ENCODE results near the gene CA12. TPM values are rescaled to one million over a fixed set of nuclear protein-coding genes. Genes with fewer than 3 reads are reported as not detected.

The CA12 gene
- total RNA-seq, 1 experiment from 2014 or later: 0.97 TPM

DNA sequence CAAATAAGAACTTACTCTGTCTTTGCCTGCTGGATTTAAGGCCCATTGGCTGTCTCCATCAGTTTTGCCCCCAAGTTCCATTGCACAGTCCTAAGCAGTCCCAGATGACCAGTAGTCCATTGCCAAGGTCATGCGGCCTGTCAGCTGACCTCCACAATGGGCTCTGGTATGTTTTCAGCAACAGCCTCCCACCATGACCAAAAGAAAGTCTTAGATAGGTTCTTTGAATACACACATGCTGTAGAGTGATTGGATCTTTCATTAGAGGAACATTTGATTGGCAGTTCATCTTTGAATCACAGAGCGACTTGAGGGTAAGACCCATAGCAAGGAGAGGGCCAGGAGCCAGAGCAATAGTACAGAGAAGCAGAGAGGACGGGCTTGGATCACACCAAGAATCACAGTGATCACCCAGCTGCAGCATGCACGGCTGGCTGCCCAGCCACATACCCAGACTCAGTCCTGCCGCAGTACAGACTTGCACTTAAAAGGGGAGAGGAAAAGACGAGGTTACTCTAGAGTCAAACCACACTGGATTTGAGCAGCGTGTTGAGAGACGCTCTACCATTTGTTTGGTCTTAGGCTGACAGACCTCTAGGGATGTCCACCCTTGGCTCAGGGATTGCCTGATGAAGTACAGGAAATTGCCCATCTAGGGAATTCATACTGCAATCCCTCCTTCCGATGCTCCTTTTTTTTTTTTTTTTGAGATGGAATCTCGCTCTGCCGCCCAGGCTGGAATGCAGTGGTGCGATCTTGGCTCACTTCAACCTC is 53.8 kb downstream of the CA12 start:
- intact Hi-C loops (cut with micrococcal nuclease; ENCODE audit: unreplicated experiment): no loop called here
- TF ChIP-seq, protein P1, sequence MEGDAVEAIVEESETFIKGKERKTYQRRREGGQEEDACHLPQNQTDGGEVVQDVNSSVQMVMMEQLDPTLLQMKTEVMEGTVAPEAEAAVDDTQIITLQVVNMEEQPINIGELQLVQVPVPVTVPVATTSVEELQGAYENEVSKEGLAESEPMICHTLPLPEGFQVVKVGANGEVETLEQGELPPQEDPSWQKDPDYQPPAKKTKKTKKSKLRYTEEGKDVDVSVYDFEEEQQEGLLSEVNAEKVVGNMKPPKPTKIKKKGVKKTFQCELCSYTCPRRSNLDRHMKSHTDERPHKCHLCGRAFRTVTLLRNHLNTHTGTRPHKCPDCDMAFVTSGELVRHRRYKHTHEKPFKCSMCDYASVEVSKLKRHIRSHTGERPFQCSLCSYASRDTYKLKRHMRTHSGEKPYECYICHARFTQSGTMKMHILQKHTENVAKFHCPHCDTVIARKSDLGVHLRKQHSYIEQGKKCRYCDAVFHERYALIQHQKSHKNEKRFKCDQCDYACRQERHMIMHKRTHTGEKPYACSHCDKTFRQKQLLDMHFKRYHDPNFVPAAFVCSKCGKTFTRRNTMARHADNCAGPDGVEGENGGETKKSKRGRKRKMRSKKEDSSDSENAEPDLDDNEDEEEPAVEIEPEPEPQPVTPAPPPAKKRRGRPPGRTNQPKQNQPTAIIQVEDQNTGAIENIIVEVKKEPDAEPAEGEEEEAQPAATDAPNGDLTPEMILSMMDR (conservative IDR thresholded peaks at IDR 0.05; ENCODE audit: low read depth, low read length): no peak
- TF ChIP-seq EZH2 (IDR thresholded peaks at IDR 0.05; ENCODE audit: borderline replicate concordance, low read depth, low read length, poor library complexity, severe bottlenecking): no peak
- H3K36me3 ChIP-seq (ENCODE audit: insufficient read depth, low read length, poor library complexity, severe bottlenecking): no peaks in the 10 kb centered on the region
- ChIA-PET CTCF (no interaction called here), POLR2A (ENCODE audit: low non-redundant PET) (no interaction called here)
- H3K27me3 ChIP-seq (replicated peaks; ENCODE audit: insufficient read depth, low read depth, low read length, poor library complexity): no peaks in the 10 kb centered on the region
- no peak for DNase-seq (ENCODE audit: low spot score)
- H3K4me3 ChIP-seq (ENCODE audit: low read depth, low read length, poor library complexity, severe bottlenecking): no peak overlapping the region
- no peak overlapping the region for H3K27ac ChIP-seq (ENCODE audit: low read depth, low read length, poor library complexity, severe bottlenecking)
- peaks cover 4% of the 10 kb centered on the region for H3K4me1 ChIP-seq (ENCODE audit: insufficient read depth, low read length, poor library complexity, severe bottlenecking)
- BruUV-seq (replicated peaks): no TSS peak
- H3K9me3 ChIP-seq (ENCODE audit: low read depth, low read length, poor library complexity, severe bottlenecking): no peaks in the 10 kb centered on the region

DNA sequence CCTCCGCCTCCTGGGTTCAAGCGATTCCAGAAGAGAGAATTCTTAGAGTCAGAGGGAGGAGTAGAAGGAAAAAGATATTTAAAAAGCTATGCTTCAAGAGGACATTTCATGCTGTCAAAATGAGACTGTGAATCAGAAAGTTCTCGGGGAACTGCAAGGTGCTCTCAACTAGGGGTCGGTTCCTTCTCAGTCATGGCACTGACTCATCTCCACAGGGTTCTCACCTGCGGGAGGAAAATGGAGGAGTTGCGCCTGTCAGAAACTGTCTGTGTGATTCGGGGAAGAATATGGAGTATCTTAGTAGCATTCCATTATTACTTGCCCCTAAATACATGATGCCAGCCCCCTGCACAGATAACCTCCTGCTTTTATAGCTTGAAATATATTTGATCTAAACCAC is 56.9 kb downstream of the CA12 start:
- ChIA-PET CTCF (no interaction called here), POLR2A (ENCODE audit: low non-redundant PET) (no interaction called here)
- Histone ChIP-seq H3K36me3 (ENCODE audit: insufficient read depth, low read length, poor library complexity, severe bottlenecking) (no peaks in the 10 kb centered on the region), H3K9me3 (ENCODE audit: low read depth, low read length, poor library complexity, severe bottlenecking) (no peaks in the 10 kb centered on the region), H3K27ac (ENCODE audit: low read depth, low read length, poor library complexity, severe bottlenecking) (no peak overlapping the region), H3K4me1 (ENCODE audit: insufficient read depth, low read length, poor library complexity, severe bottlenecking) (no peaks in the 10 kb centered on the region), H3K27me3 (replicated peaks; ENCODE audit: insufficient read depth, low read depth, low read length, poor library complexity) (no peaks in the 10 kb centered on the region), H3K4me3 (ENCODE audit: low read depth, low read length, poor library complexity, severe bottlenecking) (no peak overlapping the region)
- no peak for DNase-seq (ENCODE audit: low spot score)
- BruUV-seq (replicated peaks): no TSS peak
- intact Hi-C loops (cut with micrococcal nuclease; ENCODE audit: unreplicated experiment): no loop called here
- TF ChIP-seq EZH2 (IDR thresholded peaks at IDR 0.05; ENCODE audit: borderline replicate concordance, low read depth, low read length, poor library complexity, severe bottlenecking): no peak
- TF ChIP-seq, protein P1 (conservative IDR thresholded peaks at IDR 0.05; ENCODE audit: low read depth, low read length): no peak

DNA sequence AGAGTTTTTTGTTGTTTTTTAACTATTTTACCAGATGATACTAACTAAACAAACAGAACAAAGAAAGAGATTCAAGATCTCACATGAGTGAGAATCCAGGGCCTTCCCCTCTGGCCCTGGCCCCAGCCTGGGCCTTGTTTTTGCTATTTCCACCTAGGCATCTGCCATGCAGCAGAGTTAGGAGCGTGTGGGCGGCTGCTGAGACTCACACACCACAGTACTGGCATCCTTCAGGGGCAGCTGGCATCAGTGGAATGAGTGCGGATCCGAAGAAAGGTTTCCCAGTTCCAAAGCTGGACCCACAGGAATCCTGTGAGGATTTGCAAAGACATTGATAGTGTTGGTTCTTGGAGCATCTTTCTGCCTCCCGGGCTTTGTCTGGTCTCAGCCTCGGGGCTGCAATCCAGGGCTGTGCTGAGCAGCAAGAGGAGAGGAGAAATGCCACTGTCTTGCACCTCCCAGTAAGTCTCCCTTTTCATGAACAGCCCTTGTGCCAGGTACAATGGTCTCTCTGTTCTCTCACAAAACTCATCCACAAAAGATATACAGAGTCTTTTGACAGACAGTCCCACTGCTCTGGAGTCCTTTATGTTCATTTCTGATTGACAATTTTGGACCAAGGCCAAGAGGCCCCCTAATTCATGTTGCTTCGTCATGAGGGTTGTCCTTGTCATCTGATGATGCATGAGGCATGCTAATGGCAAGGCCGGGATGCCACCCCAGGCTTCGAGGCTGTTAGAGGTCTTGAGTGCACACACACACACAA is 57.7 kb downstream of the CA12 start:
- Histone ChIP-seq H3K4me1 (ENCODE audit: insufficient read depth, low read length, poor library complexity, severe bottlenecking) (no peaks in the 10 kb centered on the region), H3K27me3 (replicated peaks; ENCODE audit: insufficient read depth, low read depth, low read length, poor library complexity) (no peaks in the 10 kb centered on the region), H3K36me3 (ENCODE audit: insufficient read depth, low read length, poor library complexity, severe bottlenecking) (no peaks in the 10 kb centered on the region), H3K9me3 (ENCODE audit: low read depth, low read length, poor library complexity, severe bottlenecking) (no peaks in the 10 kb centered on the region), H3K4me3 (ENCODE audit: low read depth, low read length, poor library complexity, severe bottlenecking) (no peak overlapping the region), H3K27ac (ENCODE audit: low read depth, low read length, poor library complexity, severe bottlenecking) (no peak overlapping the region)
- ChIA-PET POLR2A (ENCODE audit: low non-redundant PET) (no interaction called here), CTCF (no interaction called here)
- DNase-seq (ENCODE audit: low spot score): no peak
- TF ChIP-seq EZH2 (IDR thresholded peaks at IDR 0.05; ENCODE audit: borderline replicate concordance, low read depth, low read length, poor library complexity, severe bottlenecking): no peak
- TF ChIP-seq, protein P1 (conservative IDR thresholded peaks at IDR 0.05; ENCODE audit: low read depth, low read length): no peak
- intact Hi-C loops (cut with micrococcal nuclease; ENCODE audit: unreplicated experiment): no loop called here
- BruUV-seq (replicated peaks): no TSS peak

All from A673 (cell line).